OCI-LY3 (cell line): Measurements from ENCODE around the gene ABI3BP.

ENCODE experiments used
- EZH2phosphoT487 ChIP-seq: fragments of 200-600 bp; shearing (Covaris generic); IDR thresholded peaks from 2 replicates; pipeline ENCODE4 v1.6.1; 2018; ENCODE audit warnings: antibody characterized with exemption, mixed run types, low read depth
- TF ChIP-seq, protein P1 (sequence below): fragments of 200-600, 300-600 bp; sonication (generic); IDR thresholded peaks from 2 replicates; pipeline ENCODE4 v1.5.1; 2014; ENCODE audit warnings: antibody characterized with exemption, low read length, low read depth

GRCh38 chr3:100782348-100782747 lies 210.9 kb downstream of the ABI3BP start:
- TF ChIP-seq, protein P1, sequence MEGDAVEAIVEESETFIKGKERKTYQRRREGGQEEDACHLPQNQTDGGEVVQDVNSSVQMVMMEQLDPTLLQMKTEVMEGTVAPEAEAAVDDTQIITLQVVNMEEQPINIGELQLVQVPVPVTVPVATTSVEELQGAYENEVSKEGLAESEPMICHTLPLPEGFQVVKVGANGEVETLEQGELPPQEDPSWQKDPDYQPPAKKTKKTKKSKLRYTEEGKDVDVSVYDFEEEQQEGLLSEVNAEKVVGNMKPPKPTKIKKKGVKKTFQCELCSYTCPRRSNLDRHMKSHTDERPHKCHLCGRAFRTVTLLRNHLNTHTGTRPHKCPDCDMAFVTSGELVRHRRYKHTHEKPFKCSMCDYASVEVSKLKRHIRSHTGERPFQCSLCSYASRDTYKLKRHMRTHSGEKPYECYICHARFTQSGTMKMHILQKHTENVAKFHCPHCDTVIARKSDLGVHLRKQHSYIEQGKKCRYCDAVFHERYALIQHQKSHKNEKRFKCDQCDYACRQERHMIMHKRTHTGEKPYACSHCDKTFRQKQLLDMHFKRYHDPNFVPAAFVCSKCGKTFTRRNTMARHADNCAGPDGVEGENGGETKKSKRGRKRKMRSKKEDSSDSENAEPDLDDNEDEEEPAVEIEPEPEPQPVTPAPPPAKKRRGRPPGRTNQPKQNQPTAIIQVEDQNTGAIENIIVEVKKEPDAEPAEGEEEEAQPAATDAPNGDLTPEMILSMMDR, result no peak
- no peak for TF ChIP-seq EZH2phosphoT487
